HepG2 (cell line): ENCODE data around the gene TMEM14C. TPM values are rescaled to one million over a fixed set of nuclear protein-coding genes. Genes with fewer than 3 reads are reported as not detected.

Experiments
- ARID5B ChIP-seq: IDR thresholded peaks from 2 replicates; pipeline ENCODE4 v1.4.0; 2020; ENCODE audit warnings: mild to moderate bottlenecking, missing genetic modification reagents
- HCFC1 ChIP-seq: fragments of 150-350 bp; IDR thresholded peaks from 2 replicates; pipeline ENCODE4 v1.6.1; 2014; ENCODE audit warnings: low read depth, low read length
- KAT8 ChIP-seq: IDR thresholded peaks from 2 replicates; pipeline ENCODE4 v1.6.1; 2016; ENCODE audit warnings: missing genetic modification reagents, missing compliant biosample characterization
- MAFF ChIP-seq: IDR thresholded peaks from 2 replicates; pipeline ENCODE4 v1.6.1; 2011; ENCODE audit warnings: low read depth, low read length, improper control_type of control experiment
- MAX ChIP-seq: IDR thresholded peaks from 2 replicates; pipeline ENCODE4 v1.6.1; 2012; ENCODE audit warnings: inconsistent platforms
- MED1 ChIP-seq: sonication (generic); formaldehyde crosslinking; IDR thresholded peaks from 2 replicates; pipeline ENCODE4 v1.4.0; 2020; ENCODE audit warnings: missing genetic modification reagents
- MLX ChIP-seq: IDR thresholded peaks from 2 replicates; pipeline ENCODE4 v1.6.1; 2016
- ONECUT2 ChIP-seq: sonication (generic); formaldehyde crosslinking; IDR thresholded peaks from 2 replicates; pipeline ENCODE4 v1.4.0; 2020; ENCODE audit warnings: missing genetic modification reagents
- STAG1 ChIP-seq: sonication (generic); formaldehyde crosslinking; IDR thresholded peaks from 2 replicates; pipeline ENCODE4 v1.4.0; 2020; ENCODE audit warnings: missing genetic modification reagents
- TFAP4 ChIP-seq: sonication (generic); IDR thresholded peaks from 2 replicates; pipeline ENCODE4 v1.6.1; 2016; ENCODE audit warnings: low read depth, borderline replicate concordance
- ZFP1 ChIP-seq: IDR thresholded peaks from 2 replicates; pipeline ENCODE4 v1.6.1; 2016
- ZNF318 ChIP-seq: sonication (generic); formaldehyde crosslinking; IDR thresholded peaks from 2 replicates; pipeline ENCODE4 v1.4.0; 2020; ENCODE audit warnings: mild to moderate bottlenecking, missing genetic modification reagents
- ZNF329 ChIP-seq: sonication (generic); formaldehyde crosslinking; IDR thresholded peaks from 2 replicates; pipeline ENCODE4 v1.9.0; 2021; ENCODE audit warnings: low read depth, mild to moderate bottlenecking, missing genetic modification reagents
- ZNF501 ChIP-seq: sonication (generic); formaldehyde crosslinking; IDR thresholded peaks from 2 replicates; pipeline ENCODE4 v1.5.1; 2020; ENCODE audit warnings: mild to moderate bottlenecking, moderate library complexity, missing genetic modification reagents
- ZNF614 ChIP-seq: IDR thresholded peaks from 2 replicates; pipeline ENCODE4 v1.6.1; 2018; ENCODE audit warnings: missing biosample characterization, missing genetic modification reagents, inconsistent platforms, borderline replicate concordance
- polyA plus RNA-seq, 8 experiments: library from polyadenylated mRNA; depleted of rRNA in 3 of 8; stranded (reverse) in 7 of 8; unstranded in 1 of 8; fragments of >200 nt; fragmentation: Illumina TruSeq in 4 of 8; extraction: Trizol in 4 of 8; gene quantifications; 2 replicates each; pipeline versions ENCODE4 v1.2.1 to v1.2.3, GENCODE V29; 2011 to 2016; ENCODE audit warnings: low read depth in 4 of 8, missing spikeins in 1 of 8, mixed read lengths in 1 of 8; ENCODE audit not compliant: insufficient read depth in 1 of 8
- total RNA-seq, 5 experiments: library from RNA; depleted of rRNA; stranded (reverse); fragments of >200 nt; fragmentation: Illumina TruSeq; extraction: Trizol; gene quantifications; 2 replicates each; pipeline ENCODE4 v1.2.3, GENCODE V29; 2016; ENCODE audit warnings: low read depth in 1 of 5

TMEM14C gene
- total and polyA plus RNA-seq, 2 of the 13 experiments (the other 11 are each of a cell fraction or from before 2014, with no cell fraction given): 184 TPM

GRCh38 chr6:10720960-10721849 lies 1.7 kb upstream of the TMEM14C start (continued):
- TF ChIP-seq ZNF318: peak; percentile 96
- TF ChIP-seq ZNF329 (CRISPR knock-in tag): peak; percentile 36; the same call in 1 of the 2 replicates
- TF ChIP-seq HCFC1: peak; percentile 34; the same call in 1 of the 2 replicates
- TF ChIP-seq MED1 (CRISPR knock-in tag): peak; percentile 87
- peak; percentile 78; the same call in 1 of the 2 replicates for TF ChIP-seq ZNF501 (CRISPR knock-in tag)
- TF ChIP-seq KAT8 (CRISPR knock-in tag): peak; percentile 73
- TF ChIP-seq TFAP4: peak; percentile 34; the same call in 1 of the 2 replicates
- TF ChIP-seq MAX: peak; percentile 12; the same call in 1 of the 2 replicates
- TF ChIP-seq MLX (CRISPR knock-in tag): peak; percentile 23; the same call in 1 of the 2 replicates
- peak; percentile 10; the same call in 1 of the 2 replicates for TF ChIP-seq ONECUT2 (CRISPR knock-in tag)
- TF ChIP-seq ZFP1 (CRISPR knock-in tag): 0 out of 2 replicates have a peak, but pooled peaks have one; percentile 52
- peak; percentile 22; the same call in 1 of the 2 replicates for TF ChIP-seq STAG1
- peak; percentile 33; the same call in 1 of the 2 replicates for TF ChIP-seq ARID5B
- peak; percentile 49; the same call in 1 of the 2 replicates for TF ChIP-seq ZNF614
- TF ChIP-seq MAFF: 0 out of 2 replicates have a peak, but pooled peaks have one; percentile 8
